PC-9 (cell line): ENCODE results near the gene DCTN2. TPM values are rescaled to one million over a fixed set of nuclear protein-coding genes. Genes with fewer than 3 reads are reported as not detected.
A peak's percentile ranks its signal among the peaks of the same experiment; 100 is the strongest.

Experiments used
- BruUV-seq: library from RNA; stranded (reverse); fragments of 400-500 nt; replicated peaks from 2 replicates; lab custom pipeline; 2021; lab: Mats Ljungman, UMichigan
- CTCF ChIA-PET: fragments of 300-600 bp; sonication (Branson Sonifier 250); formaldehyde crosslinking; loops from one replicate; lab custom pipeline; 2022; ENCODE audit warnings: antibody characterized with exemption; lab: Charles Lee
- POLR2A ChIA-PET: fragments of 300-600 bp; sonication (Branson Sonifier 250); formaldehyde crosslinking; loops from one replicate; lab custom pipeline; 2022; ENCODE audit warnings: antibody characterized with exemption; ENCODE audit not compliant: unreplicated experiment; lab: Charles Lee
- DNase-seq, 2 experiments: peaks; one replicate each; pipeline versions ENCODE4 v3.0.0 to v3.0.0-alpha.2; 2015 to 2022; ENCODE audit warnings: mixed read lengths in 1 of 2
- H2AFZ ChIP-seq: fragments of 200-600 bp; sonication (generic); 2 replicates; pipeline ENCODE4 v1.8.1; 2017; ENCODE audit warnings: antibody characterized with exemption
- H3F3A ChIP-seq: fragments of 200-600 bp; sonication (generic); 2 replicates; pipeline ENCODE4 v1.8.1; 2017; ENCODE audit warnings: antibody characterized with exemption, mild to moderate bottlenecking, low read depth; ENCODE audit not compliant: insufficient read depth
- H3K27ac ChIP-seq: fragments of 200-600 bp; sonication (generic); 2 replicates; pipeline ENCODE4 v1.6.1; 2016; ENCODE audit warnings: mixed run types
- H3K27me3 ChIP-seq: fragments of 200-600 bp; sonication (generic); 2 replicates; pipeline ENCODE4 v1.6.1; 2016; ENCODE audit warnings: low read depth, mixed run types; ENCODE audit not compliant: insufficient read depth
- H3K36me3 ChIP-seq: fragments of 200-600 bp; sonication (generic); 2 replicates; pipeline ENCODE4 v1.6.1; 2016; ENCODE audit warnings: low read depth, mixed run types
- H3K4me1 ChIP-seq: fragments of 200-600 bp; sonication (generic); replicated peaks from 2 replicates; pipeline ENCODE4 v1.6.1; 2016; ENCODE audit warnings: mixed run types; ENCODE audit not compliant: insufficient read depth
- H3K4me2 ChIP-seq: fragments of 200-600 bp; sonication (generic); 2 replicates; pipeline ENCODE4 v1.6.1; 2017; ENCODE audit warnings: mixed run types
- H3K4me3 ChIP-seq: fragments of 200-600 bp; sonication (generic); 2 replicates; pipeline ENCODE4 v1.6.1; 2016; ENCODE audit warnings: mixed run types
- H3K79me2 ChIP-seq: fragments of 200-600 bp; sonication (generic); 2 replicates; pipeline ENCODE4 v1.6.1; 2017; ENCODE audit warnings: low read depth, mixed run types
- H3K9me2 ChIP-seq: fragments of 200-600 bp; sonication (generic); 2 replicates; pipeline ENCODE4 v1.8.1; 2017; ENCODE audit warnings: mild to moderate bottlenecking; ENCODE audit not compliant: insufficient read depth
- H3K9me3 ChIP-seq: fragments of 200-600 bp; sonication (generic); 2 replicates; pipeline ENCODE4 v1.8.1; 2016; ENCODE audit warnings: low read depth; ENCODE audit not compliant: insufficient read depth
- H4K20me1 ChIP-seq: fragments of 200-600 bp; sonication (generic); 2 replicates; pipeline ENCODE4 v1.8.1; 2017; ENCODE audit not compliant: insufficient read depth
- CTCF ChIP-seq: fragments of 200-600 bp; sonication (generic); conservative IDR thresholded peaks from 2 replicates; pipeline ENCODE4 v1.6.1; 2017; ENCODE audit warnings: mixed run types, antibody characterized with exemption, mild to moderate bottlenecking, moderate library complexity
- EZH2 ChIP-seq: fragments of 200-600 bp; sonication (generic); IDR thresholded peaks from 2 replicates; pipeline ENCODE4 v1.8.0; 2017; ENCODE audit warnings: antibody characterized with exemption, low read depth
- intact Hi-C: fragments of 100-400 bp; cut with micrococcal nuclease; formaldehyde crosslinking; loops from one replicate; pipeline ENCODE4 v1.10.0; 2022; ENCODE audit not compliant: unreplicated experiment
- total RNA-seq: library from RNA; stranded (reverse); gene quantifications from 2 replicates; pipeline ENCODE4 v1.2.3, GENCODE V29; 2021

DCTN2 gene
- total RNA-seq, 1 experiment from 2014 or later: 105 TPM

- peaks cover 43% of the 10 kb centered on the region for H4K20me1 ChIP-seq
- ChIA-PET CTCF (interaction anchor here (0.6 kb wide), 1 partner anchor 51 kb away, joined by 8 read pairs; no protein-coding TSS in a partner anchor), POLR2A (no interaction called here)
Observed at GRCh38 chr12:57522011-57522886, 24.7 kb downstream of the DCTN2 start, which contains the start of gene MBD6. TSS of gene MBD6 (plus strand) at chr12:57522824. CDS start at chr12:57524304, 1,480 bp downstream.

GRCh38 chr12:57521525-57522010, 25.4 kb downstream of the DCTN2 start:
- no TSS peak for BruUV-seq
- peaks cover 60% of the 10 kb centered on the region for H3K79me2 ChIP-seq
- H3K9me3 ChIP-seq: no peaks in the 10 kb centered on the region
- H4K20me1 ChIP-seq: peaks cover 50% of the 10 kb centered on the region
- peak overlapping the region; percentile 88 for H3K4me2 ChIP-seq
- DNase-seq: peak in 1 of 2 experiments; percentile 12
- peaks cover 32% of the 10 kb centered on the region for H3K36me3 ChIP-seq
- H3K27me3 ChIP-seq: no peaks in the 10 kb centered on the region
- H3F3A ChIP-seq: peaks cover 50% of the 10 kb centered on the region
- H3K9me2 ChIP-seq: no peaks in the 10 kb centered on the region
- peaks cover 34% of the 10 kb centered on the region for H3K4me1 ChIP-seq
- ChIA-PET CTCF (no interaction called here), POLR2A (no interaction called here)
- H2AFZ ChIP-seq: no peak overlapping the region
- H3K27ac ChIP-seq: peak overlapping the region; percentile 86
- peak overlapping the region; percentile 48; the same call in 1 of the 2 replicates for H3K4me3 ChIP-seq
- intact Hi-C loops: loop anchor here (2.0 kb wide), 2 partner anchors 25 to 231 kb away; partner anchors contain the start of genes CDK4 and DCTN2
- TF ChIP-seq CTCF: no peak
- no peak for TF ChIP-seq EZH2

More at GRCh38 chr12:57522011-57522886, 24.7 kb downstream of the DCTN2 start, which contains the start of gene MBD6:
- no TSS peak for BruUV-seq
- Histone ChIP-seq H3K9me3 (no peaks in the 10 kb centered on the region), H3K4me3 (peak within 1 kb of the TSS; percentile 98), H3K9me2 (no peaks in the 10 kb centered on the region), H3K27me3 (no peaks in the 10 kb centered on the region), H3F3A (peaks cover 45% of the 10 kb centered on the region), H2AFZ (peak within 1 kb of the TSS; percentile 75), H3K27ac (peak within 1 kb of the TSS; percentile 86), H3K36me3 (peaks cover 25% of the 10 kb centered on the region), H3K4me2 (peak within 1 kb of the TSS; percentile 88), H3K4me1 (peaks cover 34% of the 10 kb centered on the region), H3K79me2 (peaks cover 55% of the 10 kb centered on the region)
- intact Hi-C loops: loop anchor here (2.0 kb wide), 2 partner anchors 25 to 231 kb away; partner anchors contain the start of genes CDK4 and DCTN2
- TF ChIP-seq CTCF: no peak; the same call in 1 of the 2 replicates
- TF ChIP-seq EZH2: no peak
- peak; percentile 72 to 87 for DNase-seq

- H3K79me2 ChIP-seq: peaks cover 61% of the 10 kb centered on the region
- peak; percentile 91 to 99 for DNase-seq
- TF ChIP-seq CTCF: 0 out of 2 replicates have a peak, but pooled peaks have one; percentile 29
- TF ChIP-seq EZH2: no peak
- peak within 1 kb of the TSS; percentile 93 for H3K4me2 ChIP-seq
- peak within 1 kb of the TSS; percentile 66 for H2AFZ ChIP-seq
- TSS peak; percentile 72 for BruUV-seq
- peak within 1 kb of the TSS; percentile 97 for H3K4me3 ChIP-seq
- no peaks in the 10 kb centered on the region for H3K9me3 ChIP-seq
- peaks cover 63% of the 10 kb centered on the region for H3F3A ChIP-seq
- ChIA-PET POLR2A (interaction anchor here (0.6 kb wide), 1 partner anchor 1165 kb away, joined by 6 read pairs; no protein-coding TSS in a partner anchor), CTCF (interaction anchor here (0.5 kb wide), 1 partner anchor 31 kb away, joined by 3 read pairs; no protein-coding TSS in a partner anchor)
- no peaks in the 10 kb centered on the region for H3K9me2 ChIP-seq
- H3K27ac ChIP-seq: peak within 1 kb of the TSS; percentile 99
- H3K4me1 ChIP-seq: peaks cover 34% of the 10 kb centered on the region
- H4K20me1 ChIP-seq: peaks cover 62% of the 10 kb centered on the region
- H3K36me3 ChIP-seq: peaks cover 43% of the 10 kb centered on the region
- H3K27me3 ChIP-seq: no peaks in the 10 kb centered on the region
- intact Hi-C loops: no loop called here
Observed at GRCh38 chr12:57520053-57520818, 26.8 kb downstream of the DCTN2 start, which contains the start of gene DDIT3. TSS of gene DDIT3 (minus strand) at chr12:57520514. CDS start at chr12:57517406, 3,108 bp downstream.
